B cell (primary cell): ENCODE data around the gene SC5D. TPM values are rescaled to one million over a fixed set of nuclear protein-coding genes. Genes with fewer than 3 reads are reported as not detected.

Source experiments
- ATAC-seq: fragments of 200-7000 bp; cut with Tn5 transposase; one replicate; pipeline ENCODE4 v1.10.0; 2021; ENCODE audit warnings: low read depth, mild to moderate bottlenecking, moderate number of reproducible peaks, moderate library complexity
- CTCF ChIA-PET: fragments of 350-600 bp; sonication (Branson Sonifier 250); formaldehyde crosslinking; loops from one replicate; lab custom pipeline; 2021; ENCODE audit warnings: antibody characterized with exemption, inconsistent platforms; lab: Charles Lee
- POLR2A ChIA-PET: fragments of 350-600 bp; sonication (Branson Sonifier 250); formaldehyde crosslinking; loops from one replicate; lab custom pipeline; 2021; ENCODE audit warnings: antibody characterized with exemption; lab: Charles Lee
- DNase-seq: peaks from one replicate; pipeline ENCODE4 v3.0.0; 2013
- H2AFZ ChIP-seq: 2 replicates; pipeline ENCODE4 v1.6.1; 2012; ENCODE audit warnings: mild to moderate bottlenecking, low read depth, low read length; ENCODE audit not compliant: insufficient read depth, poor library complexity, severe bottlenecking
- H3K27ac ChIP-seq, 2 donors: 1 replicate in 1 of 2; 2 replicates in 1 of 2; pipeline ENCODE4 v1.5.1; 2012 to 2013; ENCODE audit warnings: low read length in 2 of 2, mild to moderate bottlenecking in 2 of 2, moderate library complexity in 1 of 2
- H3K27me3 ChIP-seq, 4 experiments: fragments of 200-600 bp in 1 of 4; sonication (generic) in 1 of 4; replicated peaks in 1 of 4; 1 replicate in 2 of 4; 2 replicates in 2 of 4; pipeline versions ENCODE4 v1.6.1 to v1.7.0; 2013 to 2016; ENCODE audit warnings: low read length in 3 of 4, mild to moderate bottlenecking in 2 of 4, mixed read lengths in 1 of 4, moderate library complexity in 1 of 4; ENCODE audit not compliant: insufficient read depth in 4 of 4, control insufficient read depth in 3 of 4; ENCODE audit errors: control extremely low read depth in 1 of 4
- H3K36me3 ChIP-seq, 2 experiments: replicated peaks in 1 of 2; 1 replicate in 1 of 2; 2 replicates in 1 of 2; pipeline versions ENCODE4 v1.6.1 to v1.7.1; 2013; ENCODE audit warnings: low read length in 1 of 2; ENCODE audit not compliant: insufficient read depth in 2 of 2, control insufficient read depth in 1 of 2; ENCODE audit errors: control extremely low read depth in 1 of 2, extremely low read depth in 1 of 2
- H3K4me1 ChIP-seq, 2 donors: fragments of 200-600 bp in 1 of 2; sonication (generic) in 1 of 2; 1 replicate in 1 of 2; 2 replicates in 1 of 2; pipeline versions ENCODE4 v1.5.1 to v1.6.1; 2013 to 2017; ENCODE audit warnings: low read length in 2 of 2; ENCODE audit not compliant: control insufficient read depth in 2 of 2, insufficient read depth in 2 of 2
- H3K4me2 ChIP-seq: replicated peaks from 2 replicates; pipeline ENCODE3; 2012; ENCODE audit warnings: mild to moderate bottlenecking, low read depth, low read length; ENCODE audit not compliant: poor library complexity, severe bottlenecking
- H3K4me3 ChIP-seq, 5 experiments: fragments of 200-600 bp in 1 of 5; sonication (generic) in 1 of 5; 1 replicate in 3 of 5; 2 replicates in 2 of 5; pipeline versions ENCODE4 v1.5.1 to v1.7.0; 2011 to 2016; ENCODE audit warnings: low read length in 4 of 5, mild to moderate bottlenecking in 4 of 5, low read depth in 2 of 5, control low read depth in 1 of 5, moderate library complexity in 1 of 5; ENCODE audit not compliant: insufficient read depth in 1 of 5; ENCODE audit errors: control extremely low read depth in 1 of 5, extremely low read depth in 1 of 5
- H3K79me2 ChIP-seq: fragments of 200-600 bp; sonication (generic); one replicate; pipeline ENCODE4 v1.6.0; 2016; ENCODE audit warnings: low read length; ENCODE audit not compliant: control insufficient read depth, insufficient read depth
- H3K9ac ChIP-seq: fragments of 200-600 bp; sonication (generic); 2 replicates; pipeline ENCODE4 v1.6.1; 2017; ENCODE audit warnings: mild to moderate bottlenecking, low read length, moderate library complexity
- H3K9me3 ChIP-seq, 3 donors: one replicate each; pipeline versions ENCODE4 v1.6.1 to v1.7.1; 2013; ENCODE audit warnings: low read length in 2 of 3; ENCODE audit not compliant: control insufficient read depth in 2 of 3, insufficient read depth in 1 of 3; ENCODE audit errors: control extremely low read depth in 1 of 3
- H4K20me1 ChIP-seq: 2 replicates; pipeline ENCODE4 v1.6.0; 2012; ENCODE audit warnings: mild to moderate bottlenecking, low read length; ENCODE audit not compliant: insufficient read depth, control insufficient read depth, poor library complexity, severe bottlenecking
- H3K27ac Mint-ChIP-seq: one replicate; pipeline ENCODE4 v1.8.0; 2021; ENCODE audit warnings: mixed read lengths
- H3K27me3 Mint-ChIP-seq: one replicate; pipeline ENCODE4 v1.8.0; 2021; ENCODE audit warnings: mixed read lengths
- H3K4me1 Mint-ChIP-seq: one replicate; pipeline ENCODE4 v1.8.0; 2021; ENCODE audit warnings: mixed read lengths
- H3K4me3 Mint-ChIP-seq: one replicate; pipeline ENCODE4 v1.8.0; 2021; ENCODE audit warnings: mixed read lengths
- H3K9me3 Mint-ChIP-seq: one replicate; pipeline ENCODE4 v1.8.0; 2022; ENCODE audit warnings: mixed read lengths; ENCODE audit not compliant: insufficient read depth
- CTCF ChIP-seq: fragments of 200-600 bp; IDR thresholded peaks from one replicate; pipeline ENCODE4 v1.8.0; 2022; ENCODE audit warnings: antibody characterized with exemption, mild to moderate bottlenecking
- EZH2 ChIP-seq: IDR thresholded peaks from 2 replicates; pipeline ENCODE4 v1.6.1; 2012; ENCODE audit warnings: borderline replicate concordance, low read depth, mild to moderate bottlenecking, moderate library complexity, low read length; ENCODE audit not compliant: insufficient read depth, poor library complexity, severe bottlenecking
- WGBS: methylation state at CpG from one replicate; pipeline ENCODE4 v1.1.5; 2013; ENCODE audit warnings: missing lambda C conversion rate; ENCODE audit not compliant: insufficient coverage; 5-methylcytosine and 5-hydroxymethylcytosine counted together
- intact Hi-C: fragments of 100-400 bp; cut with micrococcal nuclease; formaldehyde crosslinking; loops from one replicate; pipeline ENCODE4 v1.10.0; 2022
- polyA plus RNA-seq: library from polyadenylated mRNA; depleted of rRNA; stranded (reverse); fragments of >200 nt; gene quantifications from 2 replicates; pipeline ENCODE4 v1.2.3, GENCODE V29; 2012
- total RNA-seq, 2 donors: library from RNA; stranded (reverse); fragments of 120-200 nt in 1 of 2; gene quantifications; 1 replicate in 1 of 2; 2 replicates in 1 of 2; pipeline versions ENCODE4 v1.2.3 to v1.2.4, GENCODE V29; 2013 to 2022

Gene SC5D
- total and polyA plus RNA-seq, 2 donors (not counting 1 experiment from before 2014, with no cell fraction given): 15.2 to 54.8 TPM

- intact Hi-C loops: loop anchor here (1.0 kb wide), 2 partner anchors 43 to 342 kb away; partner anchors contain the start of gene SC5D
- Histone ChIP-seq H3K9ac (no peak overlapping the region), H3K36me3 (no peaks in the 10 kb centered on the region), H3K4me2 (no peak overlapping the region), H4K20me1 (no peaks in the 10 kb centered on the region), H3K9me3 (peaks cover 0 to 2% (median 0%) of the 10 kb centered on the region in 3 donors), H3K4me3 (no peak overlapping the region), H2AFZ (no peak overlapping the region), H3K27ac (no peak overlapping the region), H3K27me3 (peaks cover 0 to 3% (median 0%) of the 10 kb centered on the region in 4 experiments), H3K4me1 (no peaks in the 10 kb centered on the region), H3K79me2 (no peaks in the 10 kb centered on the region)
- ATAC-seq (peak; percentile 56), DNase-seq (peak; percentile 58)
- 100% methylated on average over 1 of the region's 7 CpGs for WGBS
- peaks cover 3% of the 10 kb centered on the region for H3K4me1 Mint-ChIP-seq
- CTCF ChIA-PET: interaction anchor here (3.1 to 3.2 kb wide), 2 partner anchors 342 to 343 kb away, joined by 21 to 28 read pairs; no protein-coding TSS in a partner anchor
- H3K9me3 Mint-ChIP-seq: no peaks in the 10 kb centered on the region
- no peak overlapping the region for H3K27ac Mint-ChIP-seq
- no peaks in the 10 kb centered on the region for H3K27me3 Mint-ChIP-seq
- no peak overlapping the region for H3K4me3 Mint-ChIP-seq
- TF ChIP-seq CTCF (peak; percentile 81), EZH2 (no peak)
- POLR2A ChIA-PET: no interaction called here
Measured at GRCh38 chr11:121249039-121249663, 43.4 kb upstream of the SC5D start.

- Histone ChIP-seq H3K9ac (no peak overlapping the region), H3K36me3 (no peaks in the 10 kb centered on the region), H3K4me1 (no peaks in the 10 kb centered on the region), H3K4me2 (no peak overlapping the region), H2AFZ (no peak overlapping the region), H4K20me1 (no peaks in the 10 kb centered on the region), H3K9me3 (peaks cover 0 to 2% (median 2%) of the 10 kb centered on the region in 3 donors), H3K4me3 (no peak overlapping the region), H3K79me2 (no peaks in the 10 kb centered on the region), H3K27ac (no peak overlapping the region), H3K27me3 (peaks cover 0 to 6% (median 0%) of the 10 kb centered on the region in 4 experiments)
- intact Hi-C loops: no loop called here
- H3K4me3 Mint-ChIP-seq: no peak overlapping the region
- no peak for TF ChIP-seq CTCF
- TF ChIP-seq EZH2: no peak
- 97% methylated on average over 3 of the region's 4 CpGs for WGBS
- H3K27ac Mint-ChIP-seq: no peak overlapping the region
- ChIA-PET CTCF (interaction anchor here (0.9 to 3.2 kb wide), 9 partner anchors 9 to 340 kb away, joined by 3 to 28 read pairs (median 4); partner anchors contain the start of gene SC5D), POLR2A (no interaction called here)
- DNase-seq (no peak), ATAC-seq (no peak)
- H3K27me3 Mint-ChIP-seq: no peaks in the 10 kb centered on the region
- H3K9me3 Mint-ChIP-seq: no peaks in the 10 kb centered on the region
- H3K4me1 Mint-ChIP-seq: peaks cover 3% of the 10 kb centered on the region
Measured at GRCh38 chr11:121250843-121251242, 41.7 kb upstream of the SC5D start.
